GM12864 (cell line): ENCODE measurements around the gene TMEM63C.

Experiments
- DNase-seq: peaks from one replicate; pipeline ENCODE4 v3.0.0-alpha.2; 2011; ENCODE audit warnings: low read depth
- H3K4me3 ChIP-seq: 2 replicates; pipeline ENCODE4 v1.5.1; 2011; ENCODE audit warnings: mild to moderate bottlenecking, low read depth, low read length, control low read depth
- TF ChIP-seq, protein P1 (sequence below): IDR thresholded peaks from 2 replicates; pipeline ENCODE4 v1.5.1; 2011; ENCODE audit warnings: low read depth, mild to moderate bottlenecking, moderate library complexity, low read length, control low read depth, inconsistent platforms; ENCODE audit errors: missing control alignments

TMEM63C gene

GRCh38 chr14:77306416-77306815 is 124.8 kb downstream of the TMEM63C start:
- TF ChIP-seq, protein P1, sequence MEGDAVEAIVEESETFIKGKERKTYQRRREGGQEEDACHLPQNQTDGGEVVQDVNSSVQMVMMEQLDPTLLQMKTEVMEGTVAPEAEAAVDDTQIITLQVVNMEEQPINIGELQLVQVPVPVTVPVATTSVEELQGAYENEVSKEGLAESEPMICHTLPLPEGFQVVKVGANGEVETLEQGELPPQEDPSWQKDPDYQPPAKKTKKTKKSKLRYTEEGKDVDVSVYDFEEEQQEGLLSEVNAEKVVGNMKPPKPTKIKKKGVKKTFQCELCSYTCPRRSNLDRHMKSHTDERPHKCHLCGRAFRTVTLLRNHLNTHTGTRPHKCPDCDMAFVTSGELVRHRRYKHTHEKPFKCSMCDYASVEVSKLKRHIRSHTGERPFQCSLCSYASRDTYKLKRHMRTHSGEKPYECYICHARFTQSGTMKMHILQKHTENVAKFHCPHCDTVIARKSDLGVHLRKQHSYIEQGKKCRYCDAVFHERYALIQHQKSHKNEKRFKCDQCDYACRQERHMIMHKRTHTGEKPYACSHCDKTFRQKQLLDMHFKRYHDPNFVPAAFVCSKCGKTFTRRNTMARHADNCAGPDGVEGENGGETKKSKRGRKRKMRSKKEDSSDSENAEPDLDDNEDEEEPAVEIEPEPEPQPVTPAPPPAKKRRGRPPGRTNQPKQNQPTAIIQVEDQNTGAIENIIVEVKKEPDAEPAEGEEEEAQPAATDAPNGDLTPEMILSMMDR = no peak
- DNase-seq = no peak
- no peak overlapping the region for H3K4me3 ChIP-seq

GRCh38 chr14:77306851-77307496 is 125.4 kb downstream of the TMEM63C start:
- no peak for DNase-seq
- no peak overlapping the region for H3K4me3 ChIP-seq
- TF ChIP-seq, protein P1 = no peak
